ENCODE results near the gene SLC4A5. TPM values are rescaled to one million over a fixed set of nuclear protein-coding genes. Genes with fewer than 3 reads are reported as not detected.

Gene SLC4A5
- total and polyA plus RNA-seq, 2 of the 8 experiments (the other 6 are each of a cell fraction or from before 2014, with no cell fraction given), result 0.42 to 0.52 TPM

- FAIRE-seq (no peak), DNase-seq (ENCODE audit: low read depth in 1 of 2, low spot score in 2 of 2) (no peak)
- no peak overlapping the region for H2BK20ac ChIP-seq (ENCODE audit: low read length)
- peaks cover 15 to 39% of the 10 kb centered on the region in 2 experiments for H3K79me2 ChIP-seq (ENCODE audit: control insufficient read depth in 1 of 2, insufficient read depth in 2 of 2, low read length in 2 of 2)
- peaks cover 10% of the 10 kb centered on the region for H3K79me1 ChIP-seq (ENCODE audit: low read depth, low read length)
- peaks cover 6% of the 10 kb centered on the region for H3K23me2 ChIP-seq (ENCODE audit: low read depth, low read length)
- no peak overlapping the region for H2BK120ac ChIP-seq (replicated peaks; ENCODE audit: low read depth, low read length)
- no peak overlapping the region for H3K27ac ChIP-seq (ENCODE audit: low read depth, low read length)
- no peak overlapping the region for H3K14ac ChIP-seq (ENCODE audit: insufficient read length)
- POLR2A ChIA-PET (ENCODE audit: partially characterized antibody), result interaction anchor here (0.6 to 2.0 kb wide), 17 partner anchors 8 to 194 kb away, joined by 3 to 15 read pairs (median 5); partner anchors contain the start of genes C2orf81, DCTN1, MTHFD2 and WBP1
- H4K8ac ChIP-seq (ENCODE audit: extremely low read depth, insufficient read depth, low read length), result peak overlapping the region; percentile 87; the same call in 1 of the 2 replicates
- H3K4me1 ChIP-seq (replicated peaks in 1 of 4; ENCODE audit: control insufficient read depth in 3 of 4, insufficient read depth in 4 of 4, low read length in 3 of 4), result peaks cover 0 to 3% (median 0%) of the 10 kb centered on the region in 4 experiments; a peak in 4 of 7 replicates
- peaks cover 6 to 9% of the 10 kb centered on the region in 2 experiments for H4K20me1 ChIP-seq (replicated peaks in 1 of 2; ENCODE audit: control insufficient read depth in 1 of 2, insufficient read depth in 2 of 2, low read length in 2 of 2)
- H3K9ac ChIP-seq (replicated peaks in 1 of 4; ENCODE audit: extremely low read depth in 1 of 4, low read depth in 3 of 4, low read length in 3 of 4), result no peak overlapping the region
- H3K18ac ChIP-seq (ENCODE audit: extremely low read depth, low read length), result peak overlapping the region; percentile 89
- no peak overlapping the region for H2AK5ac ChIP-seq (ENCODE audit: low read depth, low read length)
- H2BK12ac ChIP-seq (ENCODE audit: low read depth, low read length), result 0 out of 2 replicates have a peak overlapping the region, but pooled peaks have one; percentile 71
- H3K36me3 ChIP-seq (ENCODE audit: control insufficient read depth in 2 of 4, insufficient read depth in 4 of 4, low read length in 3 of 4), result no peaks in the 10 kb centered on the region
- peak overlapping the region; percentile 65 for H2AFZ ChIP-seq (ENCODE audit: low read length)
- H2BK15ac ChIP-seq (ENCODE audit: low read length), result peak overlapping the region; percentile 94; the same call in 1 of the 2 replicates
- H3K4me2 ChIP-seq (ENCODE audit: insufficient read depth in 1 of 2, low read depth in 2 of 2, low read length in 2 of 2), result peak overlapping the region; percentile 90 to 92; a peak in 3 of 4 replicates
- CTCF ChIA-PET (ENCODE audit: partially characterized antibody), result interaction anchor here (0.6 to 6.1 kb wide), 16 partner anchors 8 to 437 kb away, joined by 3 to 49 read pairs (median 6); partner anchors contain the start of genes DCTN1 and WBP1
- H3K56ac ChIP-seq (replicated peaks; ENCODE audit: insufficient read length, low read depth, low read length), result no peak overlapping the region
- H4K91ac ChIP-seq (replicated peaks; ENCODE audit: insufficient read length, low read length), result peak overlapping the region; percentile 83
- H4K5ac ChIP-seq (ENCODE audit: insufficient read length, low read depth, low read length), result peak overlapping the region; percentile 81
- peak overlapping the region in 3 of 4 experiments; percentile 86 to 93 (median 88); a peak in 5 of 8 replicates for H3K4me3 ChIP-seq (ENCODE audit: extremely low read depth in 1 of 4, insufficient read depth in 2 of 4, low read depth in 3 of 4, low read length in 4 of 4)
- H3K23ac ChIP-seq (ENCODE audit: insufficient read length), result no peak overlapping the region
- H2BK5ac ChIP-seq (ENCODE audit: low read depth, low read length), result peak overlapping the region; percentile 67
- 79% methylated on average over 13 of the region's 13 CpGs; no CpG with 5 or more reads in 1 of the 2 experiments for WGBS, 2 experiments (ENCODE audit: extremely low coverage in 1 of 2, insufficient coverage in 1 of 2, insufficient read length in 1 of 2, insufficient replicate concordance in 2 of 2, low coverage in 1 of 2, low lambda C conversion rate in 2 of 2, missing lambda C conversion rate in 1 of 2)
- H3K4ac ChIP-seq (replicated peaks; ENCODE audit: insufficient read length, low read depth, low read length), result no peak overlapping the region
- no peaks in the 10 kb centered on the region for H3K9me3 ChIP-seq (ENCODE audit: insufficient read depth in 2 of 2, low read depth in 1 of 2, low read length in 1 of 2)
- H3K27me3 ChIP-seq (replicated peaks in 1 of 4; ENCODE audit: control insufficient read depth in 3 of 4, extremely low read depth in 1 of 4, insufficient read depth in 3 of 4, low read length in 3 of 4), result no peaks in the 10 kb centered on the region
Observed at GRCh38 chr2:74392449-74392743, 49.2 kb upstream of the SLC4A5 start.

Data from H1 (cell line).